ENCODE measurements around the gene SRGAP1. TPM values are rescaled to one million over a fixed set of nuclear protein-coding genes. Genes with fewer than 3 reads are reported as not detected.

The SRGAP1 gene
- total and polyA plus RNA-seq, 2 of the 8 experiments (the other 6 are each of a cell fraction or from before 2014, with no cell fraction given) = 3.2 to 7.3 TPM

- TF ChIP-seq NRF1 (IDR thresholded peaks at IDR 0.05; ENCODE audit: low read depth, low read length) = no peak
- TF ChIP-seq SAP30 (IDR thresholded peaks at IDR 0.05; ENCODE audit: insufficient read depth, insufficient replicate concordance, low read length) = no peak
- no peak for TF ChIP-seq EZH2 (IDR thresholded peaks at IDR 0.05; ENCODE audit: low read depth, low read length, severe bottlenecking)
Observed at GRCh38 chr12:64054079-64054520, 209.6 kb downstream of the SRGAP1 start (continued).
